Psoas muscle (tissue), 8 donors: ENCODE measurements around the gene MUC5B. TPM values are rescaled to one million over a fixed set of nuclear protein-coding genes. Genes with fewer than 3 reads are reported as not detected.

Source experiments
- ATAC-seq, 4 donors: fragments of 200-7000 bp; cut with Tn5 transposase; one replicate each; pipeline ENCODE4 v1.9.1; 2020; ENCODE audit warnings: moderate library complexity in 3 of 4, mild to moderate bottlenecking in 2 of 4
- DNase-seq, 2 donors: peaks; one replicate each; pipeline ENCODE4 v3.0.0-alpha.2; 2020
- H3K27ac ChIP-seq: fragments of 200-600 bp; one replicate; pipeline ENCODE4 v1.8.0; 2022
- H3K27me3 ChIP-seq, 3 donors: fragments of 200-600 bp in 1 of 3; one replicate each; pipeline versions ENCODE4 v1.6.1 to v1.8.0; 2013 to 2022; ENCODE audit warnings: low read length in 2 of 3, mild to moderate bottlenecking in 2 of 3, moderate library complexity in 1 of 3; ENCODE audit not compliant: insufficient read depth in 3 of 3
- H3K36me3 ChIP-seq, 2 donors: fragments of 200-600 bp in 1 of 2; one replicate each; pipeline versions ENCODE4 v1.6.1 to v1.8.0; 2013 to 2022; ENCODE audit warnings: low read depth in 1 of 2, mild to moderate bottlenecking in 1 of 2, moderate library complexity in 1 of 2; ENCODE audit not compliant: insufficient read depth in 1 of 2
- H3K4me1 ChIP-seq: fragments of 200-600 bp; one replicate; pipeline ENCODE4 v1.8.0; 2022
- H3K4me3 ChIP-seq: fragments of 200-600 bp; one replicate; pipeline ENCODE4 v1.8.0; 2022; ENCODE audit warnings: mild to moderate bottlenecking
- H3K9me3 ChIP-seq: fragments of 200-600 bp; one replicate; pipeline ENCODE4 v1.8.0; 2022
- CTCF ChIP-seq: fragments of 200-600 bp; IDR thresholded peaks from one replicate; pipeline ENCODE4 v1.8.0; 2022; ENCODE audit warnings: antibody characterized with exemption
- WGBS, 3 donors: extraction: QIAGEN DNeasy Blood & Tissue Kit; methylation state at CpG; one replicate each; pipeline versions ENCODE4 v1.1.6 to v1.1.7; 2013; 5-methylcytosine and 5-hydroxymethylcytosine counted together
- intact Hi-C, 2 donors: fragments of 100-400 bp; cut with DNase I; formaldehyde crosslinking; loops; one replicate each; pipeline versions ENCODE4 v1.11.0 to v1.14.2; 2022
- polyA plus RNA-seq, 3 donors: library from polyadenylated mRNA; stranded (reverse); fragments of 200-250 nt; gene quantifications; one replicate each; pipeline ENCODE4 v1.2.3, GENCODE V29; 2013
- total RNA-seq, 4 donors: library from RNA; stranded (reverse); fragmentation: NEBNext Ultra II Directional in 2 of 4; extraction: Animal tissue kit (Norgen Biotek cat#: 25700) in 2 of 4; gene quantifications; one replicate each; pipeline versions ENCODE4 v1.2.1 to v1.2.4, GENCODE V29; 2021 to 2023
- donor health status: healthy with polysubstance abuse.
- donor health status: DM: no; HTN: no; CAD: no; lungs with moderate emphysema.
- donor health status: Bipolar disorder and iron deficiency.
- donor health status: healthy.
- donor health status: DM: yes; HTN: yes; CAD: no.
- donor health status: DM: no; HTN: no; CAD: no.
- donor health status: DM: no; HTN: no; CAD: no.
- donor health status: DM: yes; HTN: yes; CAD: no.

The MUC5B gene
- total and polyA plus RNA-seq, 7 donors = under 0.01 to 0.41 (median 0.11) TPM; not detected in 3

GRCh38 chr11:1204381-1205101 lies 18.3 kb upstream of the MUC5B start:
- DNase-seq (peak; percentile 7 to 51), ATAC-seq (no peak)
- no peaks in the 10 kb centered on the region for H3K4me1 ChIP-seq
- 86 to 89% (median 86%) methylated on average over 21 to 22 of the region's 22 CpGs for whole genome bisulfite sequencing, 3 donors
- H3K27ac ChIP-seq = no peak overlapping the region
- no peaks in the 10 kb centered on the region for H3K36me3 ChIP-seq
- no peaks in the 10 kb centered on the region for H3K9me3 ChIP-seq
- H3K27me3 ChIP-seq = peaks cover 0 to 32% (median 10%) of the 10 kb centered on the region in 3 donors
- no peak overlapping the region for H3K4me3 ChIP-seq
- TF ChIP-seq CTCF = no peak
- intact Hi-C loops = loop anchor here (5.0 to 10.0 kb wide), 4 partner anchors 180 to 373 kb away; partner anchors contain the start of genes BRSK2 (in 1 of the 2) and DUSP8 (in 1 of the 2)

GRCh38 chr11:1205121-1205986 lies 17.5 kb upstream of the MUC5B start:
- intact Hi-C loops = loop anchor here in 1 of 2 donors (10.0 kb wide), 2 partner anchors 179 to 369 kb away; partner anchors contain the start of genes BRSK2 and DUSP8

GRCh38 chr11:1205987-1206331 lies 16.9 kb upstream of the MUC5B start:
- no peaks in the 10 kb centered on the region for H3K4me1 ChIP-seq
- ATAC-seq (no peak), DNase-seq (no peak)
- no peaks in the 10 kb centered on the region for H3K36me3 ChIP-seq
- H3K27me3 ChIP-seq = peaks cover 0 to 18% (median 9%) of the 10 kb centered on the region in 3 donors
- 80 to 85% (median 84%) methylated on average over 8 of the region's 8 CpGs for WGBS, 3 donors
- no peak overlapping the region for H3K27ac ChIP-seq
- H3K4me3 ChIP-seq = no peak overlapping the region
- no peak for TF ChIP-seq CTCF
- intact Hi-C loops = loop anchor here in 1 of 2 donors (10.0 kb wide), 2 partner anchors 179 to 369 kb away; partner anchors contain the start of genes BRSK2 and DUSP8
- no peaks in the 10 kb centered on the region for H3K9me3 ChIP-seq

More at GRCh38 chr11:1205121-1205986, 17.5 kb upstream of the MUC5B start:
- no peaks in the 10 kb centered on the region for H3K4me1 ChIP-seq
- H3K27me3 ChIP-seq = peaks cover 0 to 24% (median 9%) of the 10 kb centered on the region in 3 donors
- H3K27ac ChIP-seq = no peak overlapping the region
- ATAC-seq (no peak), DNase-seq (peak in 1 of 2 donors; percentile 9)
- 63 to 64% (median 64%) methylated on average over 35 of the region's 35 CpGs for WGBS, 3 donors
- H3K36me3 ChIP-seq = no peaks in the 10 kb centered on the region
- TF ChIP-seq CTCF = no peak
- H3K4me3 ChIP-seq = no peak overlapping the region
- H3K9me3 ChIP-seq = no peaks in the 10 kb centered on the region

- Histone ChIP-seq H3K36me3 (no peaks in the 10 kb centered on the region), H3K9me3 (peaks cover 6% of the 10 kb centered on the region), H3K4me1 (no peaks in the 10 kb centered on the region), H3K4me3 (no peak overlapping the region), H3K27ac (no peak overlapping the region), H3K27me3 (peaks cover 0 to 20% (median 7%) of the 10 kb centered on the region in 3 donors)
- intact Hi-C loops = loop anchor here in 1 of 2 donors (10.0 kb wide), 2 partner anchors 178 to 368 kb away; partner anchors contain the start of genes BRSK2 and DUSP8
- 85 to 89% (median 85%) methylated on average over 35 to 38 of the region's 38 CpGs for WGBS, 3 donors
- ATAC-seq (no peak), DNase-seq (peak in 1 of 2 donors; percentile 5)
- no peak for TF ChIP-seq CTCF
Observed at GRCh38 chr11:1206391-1207271, 16.2 kb upstream of the MUC5B start.
